A549 (cell line): Measurements from ENCODE around the gene UGT1A3. TPM values are rescaled to one million over a fixed set of nuclear protein-coding genes. Genes with fewer than 3 reads are reported as not detected.

Source experiments
- ATAC-seq, 2 experiments: fragments of 200-7000 bp in 1 of 2; fragments of >200 bp in 1 of 2; cut with Nextera tagmentation in 1 of 2; cut with Tn5 transposase in 1 of 2; 3 replicates each; pipeline versions ENCODE4 v1.8.0 to v1.9.1; 2018 to 2020; ENCODE audit warnings: mild to moderate bottlenecking in 1 of 2, moderate library complexity in 1 of 2
- CTCF ChIA-PET: fragments of 300-600 bp; sonication (Branson Sonifier 250); formaldehyde crosslinking; extraction: SDS; loops from one replicate; lab custom pipeline; 2021; ENCODE audit warnings: antibody characterized with exemption, inconsistent platforms; lab: Yijun Ruan, JAX
- POLR2A ChIA-PET: fragments of 350-600 bp; formaldehyde crosslinking; extraction: SDS; loops from one replicate; lab custom pipeline; 2021; ENCODE audit warnings: antibody characterized with exemption, inconsistent platforms; lab: Yijun Ruan, JAX
- DNase-seq, 2 experiments: peaks; one replicate each; pipeline versions ENCODE4 v3.0.0 to v3.0.0-alpha.2; 2011 to 2016; ENCODE audit warnings: low read depth in 1 of 2, low spot score in 1 of 2
- FAIRE-seq: peaks from 2 replicates; lab custom pipeline; 2011; peaks lifted over from hg19 to GRCh38; lab: Jason Lieb, UNC
- H3K27ac ChIP-seq, 2 experiments: fragments of >200 bp; sonication (Bioruptor Twin); formaldehyde crosslinking; 3 replicates each; pipeline ENCODE4 v1.5.1; 2016 to 2017
- H3K4me1 ChIP-seq: fragments of >200 bp; sonication (Bioruptor Twin); formaldehyde crosslinking; 3 replicates; pipeline ENCODE4 v1.6.1; 2016
- H3K4me2 ChIP-seq: fragments of >200 bp; sonication (Bioruptor Twin); formaldehyde crosslinking; 3 replicates; pipeline ENCODE4 v1.6.1; 2016
- H3K4me3 ChIP-seq: fragments of >200 bp; sonication (Bioruptor Twin); formaldehyde crosslinking; 3 replicates; pipeline ENCODE4 v1.5.1; 2016
- H3K9me3 ChIP-seq: fragments of >200 bp; sonication (Bioruptor Twin); formaldehyde crosslinking; 3 replicates; pipeline ENCODE4 v1.6.1; 2016
- BHLHE40 ChIP-seq: IDR thresholded peaks from 2 replicates; pipeline ENCODE4 v1.6.1; 2012; ENCODE audit warnings: low read depth, low read length, inconsistent platforms
- CBX2 ChIP-seq: fragments of 200-600 bp; sonication (generic); IDR thresholded peaks from 2 replicates; pipeline ENCODE4 v1.6.1; 2016; ENCODE audit warnings: low read depth, mild to moderate bottlenecking, borderline replicate concordance
- CBX8 ChIP-seq: fragments of 200-600 bp; sonication (generic); IDR thresholded peaks from 2 replicates; pipeline ENCODE4 v1.6.1; 2016
- CEBPB ChIP-seq, 2 experiments: fragments of >200 bp in 1 of 2; sonication (Bioruptor Twin) in 1 of 2; formaldehyde crosslinking in 1 of 2; IDR thresholded peaks; 2 replicates each; pipeline ENCODE4 v1.6.1; 2012 to 2016
- CHD2 ChIP-seq: fragments of 150-350 bp; IDR thresholded peaks from 2 replicates; pipeline ENCODE4 v1.6.1; 2014; ENCODE audit warnings: low read length; ENCODE audit not compliant: partially characterized antibody
- CHD4 ChIP-seq: fragments of 200-600 bp; sonication (generic); IDR thresholded peaks from 2 replicates; pipeline ENCODE4 v1.6.1; 2016; ENCODE audit warnings: antibody characterized with exemption, mild to moderate bottlenecking, borderline replicate concordance
- EHMT2 ChIP-seq: fragments of 200-600 bp; sonication (generic); IDR thresholded peaks from 2 replicates; pipeline ENCODE4 v1.6.1; 2016; ENCODE audit warnings: antibody characterized with exemption, low read depth, mild to moderate bottlenecking, moderate library complexity
- ESRRA ChIP-seq: fragments of 150-350 bp; IDR thresholded peaks from 2 replicates; pipeline ENCODE4 v1.6.1; 2014; ENCODE audit warnings: mild to moderate bottlenecking, low read length, borderline replicate concordance
- FOSB ChIP-seq: fragments of 250-450 bp; sonication (Bioruptor Pico); IDR thresholded peaks from 2 replicates; pipeline ENCODE4 v1.5.0; 2020; ENCODE audit warnings: mild to moderate bottlenecking, moderate library complexity
- FOXS1 ChIP-seq: fragments of 250-450 bp; sonication (Bioruptor Pico); IDR thresholded peaks from 2 replicates; pipeline ENCODE4 v1.5.0; 2020; ENCODE audit warnings: mild to moderate bottlenecking, moderate library complexity
- HEYL ChIP-seq: fragments of 250-450 bp; sonication (Bioruptor Pico); IDR thresholded peaks from 2 replicates; pipeline ENCODE4 v1.8.0; 2021; ENCODE audit warnings: mild to moderate bottlenecking, moderate library complexity
- HOXA7 ChIP-seq: fragments of 250-450 bp; sonication (Bioruptor Pico); IDR thresholded peaks from 2 replicates; pipeline ENCODE4 v1.5.0; 2020; ENCODE audit warnings: mild to moderate bottlenecking, moderate library complexity
- HOXB13 ChIP-seq: fragments of 250-450 bp; sonication (Bioruptor Pico); IDR thresholded peaks from 2 replicates; pipeline ENCODE4 v1.5.0; 2020; ENCODE audit warnings: low read depth, mild to moderate bottlenecking, moderate library complexity
- HOXB5 ChIP-seq: fragments of 250-450 bp; sonication (Bioruptor Pico); IDR thresholded peaks from 2 replicates; pipeline ENCODE4 v1.5.0; 2020; ENCODE audit warnings: mild to moderate bottlenecking, moderate library complexity
- JUN ChIP-seq, 2 experiments: fragments of >200 bp; sonication (Bioruptor Twin); formaldehyde crosslinking; IDR thresholded peaks; 2 replicates in 1 of 2; 3 replicates in 1 of 2; pipeline ENCODE4 v1.6.1; 2016 to 2017
- MAFK ChIP-seq: fragments of 450-650 bp; IDR thresholded peaks from 2 replicates; pipeline ENCODE4 v1.6.1; 2014; ENCODE audit not compliant: partially characterized antibody
- NFE2L2 ChIP-seq: fragments of 150-350 bp; conservative IDR thresholded peaks from 2 replicates; pipeline ENCODE4 v1.6.1; 2014; ENCODE audit warnings: low read length
- NPAS2 ChIP-seq: fragments of 250-450 bp; sonication (Bioruptor Pico); IDR thresholded peaks from 2 replicates; pipeline ENCODE4 v1.8.0; 2022; ENCODE audit warnings: mild to moderate bottlenecking, moderate library complexity, borderline replicate concordance
- POLR2A ChIP-seq: IDR thresholded peaks from 2 replicates; pipeline ENCODE4 v1.6.1; 2012; ENCODE audit warnings: mild to moderate bottlenecking, low read length
- POLR2AphosphoS2 ChIP-seq: conservative IDR thresholded peaks from 2 replicates; pipeline ENCODE4 v1.6.1; 2012; ENCODE audit warnings: low read length, improper control_type of control experiment, inconsistent platforms
- RARB ChIP-seq: fragments of 250-450 bp; sonication (Bioruptor Pico); IDR thresholded peaks from 2 replicates; pipeline ENCODE4 v1.8.0; 2021; ENCODE audit warnings: mild to moderate bottlenecking, moderate library complexity
- RCOR1 ChIP-seq: fragments of 150-350 bp; IDR thresholded peaks from 2 replicates; pipeline ENCODE4 v1.6.1; 2014; ENCODE audit warnings: antibody characterized with exemption, low read length, low read depth
- SMC3 ChIP-seq: fragments of >200 bp; sonication (Bioruptor Twin); formaldehyde crosslinking; IDR thresholded peaks from 3 replicates; pipeline ENCODE4 v1.6.1; 2018; ENCODE audit warnings: inconsistent platforms
- SREBF2 ChIP-seq: fragments of 450-650 bp; IDR thresholded peaks from 2 replicates; pipeline ENCODE4 v1.6.1; 2014; ENCODE audit warnings: mild to moderate bottlenecking, moderate library complexity
- TP53 ChIP-seq: fragments of 250-450 bp; sonication (Bioruptor Pico); IDR thresholded peaks from 2 replicates; pipeline ENCODE4 v1.5.0; 2021; ENCODE audit warnings: mild to moderate bottlenecking, moderate library complexity
- ZNF302 ChIP-seq: fragments of 250-450 bp; sonication (Bioruptor Pico); IDR thresholded peaks from 2 replicates; pipeline ENCODE4 v1.9.0; 2021; ENCODE audit warnings: inconsistent platforms, mild to moderate bottlenecking, moderate library complexity
- ZSCAN20 ChIP-seq: fragments of 250-450 bp; sonication (Bioruptor Pico); IDR thresholded peaks from 2 replicates; pipeline ENCODE4 v1.8.0; 2022; ENCODE audit warnings: mild to moderate bottlenecking, moderate library complexity
- WGBS: methylation state at CpG from one replicate; pipeline ENCODE4 v1.1.6; 2017; ENCODE audit errors: missing lambda C conversion rate; 5-methylcytosine and 5-hydroxymethylcytosine counted together
- polyA plus RNA-seq, 4 experiments: library from polyadenylated mRNA; depleted of rRNA in 3 of 4; stranded (reverse); fragments of >200 nt; fragmentation: RNase III in 1 of 4; extraction: RNeasy Plus Mini Kit Qiagen cat#74134 plus additional on column Dnase treatment in 1 of 4; gene quantifications; 2 replicates in 3 of 4; 3 replicates in 1 of 4; pipeline ENCODE4 v1.2.3, GENCODE V29; 2011 to 2017
- TF ChIP-seq, protein P1 (sequence below): IDR thresholded peaks from 2 replicates; pipeline ENCODE4 v1.6.1; 2012
- TF ChIP-seq, protein P2 (sequence below): fragments of >200 bp; sonication (Bioruptor Twin); formaldehyde crosslinking; IDR thresholded peaks from 2 replicates; pipeline ENCODE4 v1.6.1; 2016
- TF ChIP-seq, protein P3 (sequence below): fragments of 150-350 bp; IDR thresholded peaks from 2 replicates; pipeline ENCODE4 v1.6.1; 2014; ENCODE audit warnings: low read depth, mild to moderate bottlenecking, low read length
- TF ChIP-seq, protein P4 (sequence below): fragments of 250-450 bp; sonication (Bioruptor Pico); IDR thresholded peaks from 2 replicates; pipeline ENCODE4 v1.5.0; 2021; ENCODE audit warnings: mild to moderate bottlenecking, moderate library complexity, borderline replicate concordance

UGT1A3 gene
- polyA plus RNA-seq, 2 of the 4 experiments (the other 2 are of a cell fraction) = 0.23 to 0.39 TPM

DNA sequence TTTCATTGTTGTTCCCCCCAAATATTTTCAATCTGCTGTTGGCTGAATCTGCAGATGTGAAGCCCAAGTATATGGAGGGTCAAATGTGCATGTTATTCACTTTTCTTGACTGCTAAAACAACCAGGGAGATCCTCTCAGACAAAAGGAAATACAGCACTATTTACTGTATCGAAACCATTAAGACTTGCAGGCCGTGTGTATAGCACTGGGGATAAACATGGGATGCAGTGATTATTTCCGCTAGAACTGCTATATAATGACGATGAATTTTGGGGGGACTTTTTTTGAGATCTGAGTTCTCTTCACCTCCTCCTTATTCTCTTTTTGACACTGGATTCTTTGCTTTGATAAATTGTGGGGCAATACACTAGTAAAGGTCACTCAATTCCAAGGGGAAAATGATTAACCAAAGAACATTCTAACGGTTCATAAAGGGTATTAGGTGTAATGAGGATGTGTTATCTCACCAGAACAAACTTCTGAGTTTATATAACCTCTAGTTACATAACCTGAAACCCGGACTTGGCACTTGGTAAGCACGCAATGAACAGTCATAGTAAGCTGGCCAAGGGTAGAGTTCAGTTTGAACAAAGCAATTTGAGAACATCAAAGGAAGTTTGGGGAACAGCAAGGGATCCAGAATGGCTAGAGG is 27.7 kb downstream of the UGT1A3 start (continued):
- no peak for TF ChIP-seq CBX2
- no peak for TF ChIP-seq ZNF302 (CRISPR knock-in tag)
- no peak for TF ChIP-seq CBX8
- TF ChIP-seq EHMT2 = no peak
- no peak for TF ChIP-seq RCOR1
- TF ChIP-seq FOXS1 (CRISPR knock-in tag) = no peak
- no peak for TF ChIP-seq NPAS2 (CRISPR knock-in tag)
- no peak for TF ChIP-seq SREBF2
- TF ChIP-seq NFE2L2 = no peak
- TF ChIP-seq ZSCAN20 (CRISPR knock-in tag) = no peak
- TF ChIP-seq, protein P1, sequence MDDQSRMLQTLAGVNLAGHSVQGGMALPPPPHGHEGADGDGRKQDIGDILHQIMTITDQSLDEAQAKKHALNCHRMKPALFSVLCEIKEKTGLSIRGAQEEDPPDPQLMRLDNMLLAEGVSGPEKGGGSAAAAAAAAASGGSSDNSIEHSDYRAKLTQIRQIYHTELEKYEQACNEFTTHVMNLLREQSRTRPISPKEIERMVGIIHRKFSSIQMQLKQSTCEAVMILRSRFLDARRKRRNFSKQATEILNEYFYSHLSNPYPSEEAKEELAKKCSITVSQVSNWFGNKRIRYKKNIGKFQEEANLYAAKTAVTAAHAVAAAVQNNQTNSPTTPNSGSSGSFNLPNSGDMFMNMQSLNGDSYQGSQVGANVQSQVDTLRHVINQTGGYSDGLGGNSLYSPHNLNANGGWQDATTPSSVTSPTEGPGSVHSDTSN = no peak
- no peak for TF ChIP-seq MAFK
- peak; percentile 22; the same call in 1 of the 2 replicates for TF ChIP-seq HOXB5
- TF ChIP-seq HOXB13 (CRISPR knock-in tag) = 0 out of 2 replicates have a peak, but pooled peaks have one; percentile 7
- no peak for TF ChIP-seq BHLHE40
- no peak for TF ChIP-seq POLR2A
- TF ChIP-seq CHD2 = no peak
- peak; percentile 92 to 94 for TF ChIP-seq CEBPB (IDR thresholded peaks at IDR 0.05)
- TF ChIP-seq, protein P2, sequence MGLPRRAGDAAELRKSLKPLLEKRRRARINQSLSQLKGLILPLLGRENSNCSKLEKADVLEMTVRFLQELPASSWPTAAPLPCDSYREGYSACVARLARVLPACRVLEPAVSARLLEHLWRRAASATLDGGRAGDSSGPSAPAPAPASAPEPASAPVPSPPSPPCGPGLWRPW = peak; percentile 80; the same call in 1 of the 2 replicates
- TF ChIP-seq JUN (IDR thresholded peaks at IDR 0.05) = peak; percentile 95 to 97
- peak; percentile 90 for TF ChIP-seq RARB (CRISPR knock-in tag)
- no peak for TF ChIP-seq FOSB (CRISPR knock-in tag)
- peak; percentile 46; the same call in 1 of the 2 replicates for TF ChIP-seq ESRRA
- no peak for TF ChIP-seq POLR2AphosphoS2

DNA sequence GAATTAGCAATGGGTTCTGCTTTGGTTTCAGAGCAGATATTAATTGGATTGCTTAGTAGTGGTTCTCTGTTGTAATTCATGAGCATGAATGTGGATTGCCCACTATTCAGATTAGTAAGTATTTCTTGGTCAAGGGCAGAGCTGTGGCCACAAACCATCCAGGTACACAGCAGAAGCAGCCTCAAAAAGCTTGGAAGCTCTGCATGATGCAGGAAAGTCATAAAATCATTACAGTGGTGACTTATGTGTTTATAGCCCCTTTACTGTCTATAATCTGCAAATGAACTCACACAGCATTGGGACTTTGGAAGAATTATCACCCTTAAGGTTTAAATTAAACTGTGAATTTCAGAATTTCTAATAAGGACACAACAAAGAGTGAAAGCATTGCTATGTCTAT is 29.3 kb downstream of the UGT1A3 start:
- no peak for DNase-seq

DNA sequence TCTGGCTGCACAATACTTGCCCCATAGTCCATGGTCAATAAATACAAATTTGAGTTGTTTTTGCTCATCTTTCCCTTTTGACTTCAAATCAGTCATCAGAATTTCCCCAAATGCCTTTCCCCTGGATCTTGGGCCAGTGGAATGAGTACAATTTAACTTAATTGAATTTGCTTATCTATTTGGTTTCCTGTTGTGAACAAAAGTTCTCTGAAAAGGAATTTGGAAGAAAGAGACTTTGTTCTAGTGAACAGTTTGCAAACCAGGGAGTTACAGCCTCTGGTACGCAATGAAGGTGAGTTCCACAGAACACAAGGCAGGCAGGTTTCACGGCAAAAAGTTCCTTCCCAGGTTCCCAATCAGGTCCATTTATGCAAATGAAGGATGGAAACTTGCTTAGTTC is 30.0 kb downstream of the UGT1A3 start:
- no peak for ATAC-seq
- FAIRE-seq = no peak
- Histone ChIP-seq H3K4me2 (no peak overlapping the region), H3K4me3 (no peak overlapping the region), H3K4me1 (peaks cover 53% of the 10 kb centered on the region), H3K9me3 (peaks cover 17% of the 10 kb centered on the region; the same call in 2 of the 3 replicates), H3K27ac (peak overlapping the region; percentile 91 to 94)
- POLR2A ChIA-PET = no interaction called here
- 97% methylated on average over 2 of the region's 2 CpGs for WGBS
- CTCF ChIA-PET = interaction anchor here (1.1 to 2.5 kb wide), 2 partner anchors 22 to 74 kb away, joined by 3 to 9 read pairs; no protein-coding TSS in a partner anchor
- no peak for TF ChIP-seq HOXA7
- TF ChIP-seq HEYL (CRISPR knock-in tag) = no peak
- TF ChIP-seq ZNF302 (CRISPR knock-in tag) = no peak
- TF ChIP-seq, protein P3, sequence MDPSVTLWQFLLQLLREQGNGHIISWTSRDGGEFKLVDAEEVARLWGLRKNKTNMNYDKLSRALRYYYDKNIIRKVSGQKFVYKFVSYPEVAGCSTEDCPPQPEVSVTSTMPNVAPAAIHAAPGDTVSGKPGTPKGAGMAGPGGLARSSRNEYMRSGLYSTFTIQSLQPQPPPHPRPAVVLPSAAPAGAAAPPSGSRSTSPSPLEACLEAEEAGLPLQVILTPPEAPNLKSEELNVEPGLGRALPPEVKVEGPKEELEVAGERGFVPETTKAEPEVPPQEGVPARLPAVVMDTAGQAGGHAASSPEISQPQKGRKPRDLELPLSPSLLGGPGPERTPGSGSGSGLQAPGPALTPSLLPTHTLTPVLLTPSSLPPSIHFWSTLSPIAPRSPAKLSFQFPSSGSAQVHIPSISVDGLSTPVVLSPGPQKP = no peak
- TF ChIP-seq, protein P4, sequence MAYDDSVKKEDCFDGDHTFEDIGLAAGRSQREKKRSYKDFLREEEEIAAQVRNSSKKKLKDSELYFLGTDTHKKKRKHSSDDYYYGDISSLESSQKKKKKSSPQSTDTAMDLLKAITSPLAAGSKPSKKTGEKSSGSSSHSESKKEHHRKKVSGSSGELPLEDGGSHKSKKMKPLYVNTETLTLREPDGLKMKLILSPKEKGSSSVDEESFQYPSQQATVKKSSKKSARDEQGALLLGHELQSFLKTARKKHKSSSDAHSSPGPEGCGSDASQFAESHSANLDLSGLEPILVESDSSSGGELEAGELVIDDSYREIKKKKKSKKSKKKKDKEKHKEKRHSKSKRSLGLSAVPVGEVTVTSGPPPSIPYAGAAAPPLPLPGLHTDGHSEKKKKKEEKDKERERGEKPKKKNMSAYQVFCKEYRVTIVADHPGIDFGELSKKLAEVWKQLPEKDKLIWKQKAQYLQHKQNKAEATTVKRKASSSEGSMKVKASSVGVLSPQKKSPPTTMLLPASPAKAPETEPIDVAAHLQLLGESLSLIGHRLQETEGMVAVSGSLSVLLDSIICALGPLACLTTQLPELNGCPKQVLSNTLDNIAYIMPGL (CRISPR knock-in tag) = no peak
- no peak for TF ChIP-seq CHD4
- no peak for TF ChIP-seq CBX8
- TF ChIP-seq TP53 (CRISPR knock-in tag) = no peak
- no peak for DNase-seq

More for the DNA sequence above, 29.3 kb downstream of the UGT1A3 start:
- H3K9me3 ChIP-seq = peaks cover 24% of the 10 kb centered on the region
- FAIRE-seq (no peak), ATAC-seq (no peak)
- peaks cover 46% of the 10 kb centered on the region for H3K4me1 ChIP-seq
- TF ChIP-seq RARB (CRISPR knock-in tag) (no peak), SMC3 (no peak), FOXS1 (CRISPR knock-in tag) (no peak)
- peak overlapping the region; percentile 57; the same call in 2 of the 3 replicates for H3K4me2 ChIP-seq
- H3K27ac ChIP-seq = peak overlapping the region; percentile 91 to 94
- no peak overlapping the region for H3K4me3 ChIP-seq
- CTCF ChIA-PET = interaction anchor here (1.6 kb wide), 1 partner anchor 75 kb away, joined by 5 read pairs; no protein-coding TSS in a partner anchor
- POLR2A ChIA-PET = interaction anchor here (1.0 kb wide), 1 partner anchor 75 kb away, joined by 3 read pairs; no protein-coding TSS in a partner anchor
